DOHH2 (cell line): ENCODE measurements around the gene SLC19A1.

Experiments used
- H3F3A ChIP-seq: fragments of 200-600 bp; sonication (generic), shearing (Covaris generic); 2 replicates; pipeline ENCODE4 v1.6.0; 2016; ENCODE audit warnings: antibody characterized with exemption, mild to moderate bottlenecking; ENCODE audit not compliant: control insufficient read depth, insufficient read depth
- H3K27ac ChIP-seq: fragments of 200-600 bp; sonication (generic); 2 replicates; pipeline ENCODE4 v1.5.1; 2014; ENCODE audit warnings: low read depth, mild to moderate bottlenecking, low read length, moderate library complexity
- H3K27me3 ChIP-seq: fragments of 200-600 bp; sonication (generic); 2 replicates; pipeline ENCODE4 v1.6.1; 2014; ENCODE audit warnings: mild to moderate bottlenecking, low read length, mixed read lengths; ENCODE audit not compliant: control insufficient read depth
- H3K36me3 ChIP-seq: fragments of 200-600 bp; sonication (generic); 2 replicates; pipeline ENCODE4 v1.6.1; 2014; ENCODE audit warnings: mild to moderate bottlenecking, low read length, moderate library complexity, mixed read lengths; ENCODE audit not compliant: control insufficient read depth
- H3K4me1 ChIP-seq: fragments of 200-600 bp; sonication (generic); 2 replicates; pipeline ENCODE4 v1.6.1; 2014; ENCODE audit warnings: mild to moderate bottlenecking, low read length, mixed read lengths; ENCODE audit not compliant: control insufficient read depth
- H3K4me2 ChIP-seq: fragments of 200-600 bp; sonication (generic); 2 replicates; pipeline ENCODE4 v1.6.0; 2014; ENCODE audit warnings: mild to moderate bottlenecking, low read length, moderate library complexity
- H3K4me3 ChIP-seq: fragments of 200-600 bp; sonication (generic); 2 replicates; pipeline ENCODE4 v1.5.1; 2014; ENCODE audit warnings: mild to moderate bottlenecking, low read length, mixed read lengths
- H3K79me2 ChIP-seq: fragments of 200-600 bp; sonication (generic); 2 replicates; pipeline ENCODE4 v1.6.1; 2014; ENCODE audit warnings: mild to moderate bottlenecking, low read length, mixed read lengths; ENCODE audit not compliant: control insufficient read depth
- H3K9me2 ChIP-seq: fragments of 200-600 bp; sonication (generic); replicated peaks from 2 replicates; pipeline ENCODE4 v1.6.1; 2014; ENCODE audit warnings: mild to moderate bottlenecking, low read length, mixed read lengths; ENCODE audit not compliant: control insufficient read depth
- H3K9me3 ChIP-seq: fragments of 200-600 bp; sonication (generic); 2 replicates; pipeline ENCODE4 v1.6.1; 2014; ENCODE audit warnings: antibody characterized with exemption, low read length, mixed read lengths; ENCODE audit not compliant: control insufficient read depth, insufficient read depth
- H4K20me1 ChIP-seq: fragments of 200-600 bp; sonication (generic); 2 replicates; pipeline ENCODE4 v1.6.0; 2014; ENCODE audit warnings: low read depth, mild to moderate bottlenecking, antibody characterized with exemption, low read length, moderate library complexity; ENCODE audit not compliant: control insufficient read depth, insufficient read depth
- EZH2phosphoT487 ChIP-seq: fragments of 200-600 bp; sonication (generic); IDR thresholded peaks from 2 replicates; pipeline ENCODE4 v1.6.1; 2017; ENCODE audit warnings: borderline replicate concordance, mild to moderate bottlenecking, antibody characterized with exemption, low read length, moderate library complexity, mixed read lengths
- TF ChIP-seq, protein P1 (sequence below): fragments of 200-600 bp; sonication (generic); IDR thresholded peaks from one replicate; pipeline ENCODE4 v1.5.1; 2014; ENCODE audit warnings: antibody characterized with exemption, mild to moderate bottlenecking, low read depth, low read length; ENCODE audit not compliant: poor library complexity, severe bottlenecking

Gene SLC19A1

DNA sequence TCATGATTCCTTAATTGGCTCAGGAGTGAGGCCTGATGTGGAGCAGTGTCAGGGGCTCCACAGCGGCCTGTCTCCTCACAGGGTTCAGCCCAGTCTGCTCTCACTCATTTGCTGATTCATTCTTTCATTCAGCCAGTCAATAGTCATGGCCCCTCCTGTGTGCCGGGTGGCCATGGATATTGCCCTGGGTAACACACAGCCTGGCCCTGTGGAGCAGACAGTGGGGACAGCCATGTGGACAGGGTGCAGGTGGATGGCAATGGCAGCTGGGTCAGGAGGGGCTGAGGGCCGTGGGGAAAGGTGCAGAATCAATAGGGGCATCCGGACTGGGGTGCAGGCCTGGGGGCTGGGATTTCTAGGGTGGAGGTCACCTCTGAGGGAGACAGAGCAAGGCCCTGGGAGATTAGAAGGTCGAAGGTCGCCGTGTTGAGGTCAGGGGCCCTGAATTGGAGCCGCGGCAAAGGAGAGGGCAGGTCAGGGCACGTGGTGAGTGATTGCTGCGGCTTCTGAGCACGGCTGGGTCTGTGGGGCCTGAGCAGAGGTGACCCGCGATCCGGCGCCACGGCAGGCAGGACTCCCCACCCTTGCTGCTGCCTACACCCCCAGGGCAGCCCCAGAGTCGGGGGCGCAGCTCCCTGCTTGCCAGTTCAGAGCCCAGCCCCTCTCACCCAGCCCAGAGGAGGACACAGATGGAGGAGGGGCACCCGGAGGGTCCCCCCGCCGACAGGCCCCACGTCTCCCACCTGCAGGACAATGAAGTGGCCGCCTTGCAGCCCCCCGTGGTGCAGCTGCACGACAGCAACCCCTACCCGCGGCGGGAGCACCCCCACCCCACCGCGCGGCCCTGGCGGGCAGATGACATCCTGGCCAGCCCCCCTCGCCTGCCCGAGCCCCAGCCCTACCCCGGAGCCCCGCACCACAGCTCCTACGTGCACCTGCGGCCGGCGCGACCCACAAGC lies 33.4 kb downstream of the SLC19A1 start:
- no peak overlapping the region for H3K4me3 ChIP-seq
- H3K9me3 ChIP-seq: no peaks in the 10 kb centered on the region
- H3K9me2 ChIP-seq: no peaks in the 10 kb centered on the region
- H3F3A ChIP-seq: no peaks in the 10 kb centered on the region
- H3K27me3 ChIP-seq: no peaks in the 10 kb centered on the region
- no peaks in the 10 kb centered on the region for H3K79me2 ChIP-seq
- no peak overlapping the region for H3K4me2 ChIP-seq
- TF ChIP-seq EZH2phosphoT487: no peak
- TF ChIP-seq, protein P1, sequence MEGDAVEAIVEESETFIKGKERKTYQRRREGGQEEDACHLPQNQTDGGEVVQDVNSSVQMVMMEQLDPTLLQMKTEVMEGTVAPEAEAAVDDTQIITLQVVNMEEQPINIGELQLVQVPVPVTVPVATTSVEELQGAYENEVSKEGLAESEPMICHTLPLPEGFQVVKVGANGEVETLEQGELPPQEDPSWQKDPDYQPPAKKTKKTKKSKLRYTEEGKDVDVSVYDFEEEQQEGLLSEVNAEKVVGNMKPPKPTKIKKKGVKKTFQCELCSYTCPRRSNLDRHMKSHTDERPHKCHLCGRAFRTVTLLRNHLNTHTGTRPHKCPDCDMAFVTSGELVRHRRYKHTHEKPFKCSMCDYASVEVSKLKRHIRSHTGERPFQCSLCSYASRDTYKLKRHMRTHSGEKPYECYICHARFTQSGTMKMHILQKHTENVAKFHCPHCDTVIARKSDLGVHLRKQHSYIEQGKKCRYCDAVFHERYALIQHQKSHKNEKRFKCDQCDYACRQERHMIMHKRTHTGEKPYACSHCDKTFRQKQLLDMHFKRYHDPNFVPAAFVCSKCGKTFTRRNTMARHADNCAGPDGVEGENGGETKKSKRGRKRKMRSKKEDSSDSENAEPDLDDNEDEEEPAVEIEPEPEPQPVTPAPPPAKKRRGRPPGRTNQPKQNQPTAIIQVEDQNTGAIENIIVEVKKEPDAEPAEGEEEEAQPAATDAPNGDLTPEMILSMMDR: no peak
- no peak overlapping the region for H3K27ac ChIP-seq
- no peaks in the 10 kb centered on the region; the same call in 1 of the 2 replicates for H3K36me3 ChIP-seq
- H4K20me1 ChIP-seq: no peaks in the 10 kb centered on the region
- no peaks in the 10 kb centered on the region for H3K4me1 ChIP-seq

DNA sequence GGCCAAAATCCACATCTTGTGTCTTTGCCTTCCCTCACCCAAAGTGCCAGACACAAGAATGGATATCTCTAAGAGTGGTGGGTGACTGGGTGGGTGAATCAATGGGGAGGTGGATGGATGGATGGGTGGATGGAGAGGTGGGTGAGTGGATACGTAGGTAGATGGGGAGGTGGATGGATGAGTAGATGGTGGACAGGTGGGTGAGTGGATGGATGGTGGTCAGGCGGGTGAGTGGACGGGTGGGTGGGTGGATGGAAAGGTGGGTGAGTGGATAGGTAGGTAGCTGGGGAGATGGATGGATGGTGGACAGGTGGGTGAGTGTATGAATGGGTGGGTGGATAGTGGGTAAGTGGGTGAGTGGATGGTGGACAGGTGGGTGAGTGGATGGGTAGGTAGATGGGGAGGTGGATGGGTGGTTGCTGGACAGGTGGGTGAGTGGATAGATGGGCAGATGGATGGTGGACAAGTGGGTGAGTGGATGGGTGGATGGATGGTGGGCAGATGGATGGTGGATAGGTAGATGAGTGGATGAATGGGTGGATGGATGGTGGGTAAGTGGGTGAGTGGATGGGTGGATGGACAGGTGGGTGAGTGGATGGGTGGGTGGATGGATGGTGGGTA lies 34.2 kb downstream of the SLC19A1 start:
- TF ChIP-seq EZH2phosphoT487: no peak
- TF ChIP-seq, protein P1: no peak
- H3K4me1 ChIP-seq: no peaks in the 10 kb centered on the region
- H3K4me3 ChIP-seq: no peak overlapping the region
- no peaks in the 10 kb centered on the region for H3K36me3 ChIP-seq
- no peak overlapping the region for H3K4me2 ChIP-seq
- H3K27ac ChIP-seq: no peak overlapping the region
- H3K9me2 ChIP-seq: no peaks in the 10 kb centered on the region
- no peaks in the 10 kb centered on the region for H4K20me1 ChIP-seq
- no peaks in the 10 kb centered on the region for H3F3A ChIP-seq
- no peaks in the 10 kb centered on the region for H3K27me3 ChIP-seq
- H3K79me2 ChIP-seq: no peaks in the 10 kb centered on the region
- H3K9me3 ChIP-seq: no peaks in the 10 kb centered on the region

DNA sequence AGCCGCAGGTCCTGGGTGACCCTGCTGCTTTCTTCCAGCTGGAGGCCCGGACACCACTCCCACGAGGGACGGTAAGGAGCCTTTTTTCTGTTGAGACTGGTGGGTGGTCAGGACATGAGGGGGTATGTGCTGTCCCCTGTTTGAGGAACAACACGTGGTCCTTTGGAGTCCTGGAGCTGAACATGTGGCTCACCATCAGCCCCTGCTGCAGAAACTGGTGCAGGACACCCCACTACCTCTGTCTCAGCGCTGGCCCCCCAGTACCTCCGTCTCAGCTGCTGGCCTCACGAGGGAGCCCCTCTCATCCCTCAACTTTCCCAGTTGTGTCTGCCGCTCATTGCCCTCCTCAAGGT lies 34.7 kb downstream of the SLC19A1 start:
- Histone ChIP-seq H3K79me2 (no peaks in the 10 kb centered on the region), H3K9me3 (no peaks in the 10 kb centered on the region), H3F3A (no peaks in the 10 kb centered on the region), H3K36me3 (no peaks in the 10 kb centered on the region), H3K4me1 (no peaks in the 10 kb centered on the region), H3K4me3 (no peak overlapping the region), H3K9me2 (no peaks in the 10 kb centered on the region), H3K27ac (no peak overlapping the region), H4K20me1 (no peaks in the 10 kb centered on the region), H3K4me2 (no peak overlapping the region), H3K27me3 (no peaks in the 10 kb centered on the region)
- TF ChIP-seq, protein P1: no peak
- TF ChIP-seq EZH2phosphoT487: no peak
